Stomach (tissue), 4 donors: ENCODE results near the gene MAS1L.

Source experiments
- CTCF ChIP-seq, 7 experiments: fragments of 450-650 bp in 4 of 7; fragments of 200-600 bp in 3 of 7; sonication (generic) in 3 of 7; IDR thresholded peaks; one replicate each; pipeline ENCODE4 v1.5.1; 2016 to 2019; ENCODE audit warnings: antibody characterized with exemption in 7 of 7, control low read depth in 2 of 7, mild to moderate bottlenecking in 1 of 7
- EP300 ChIP-seq: sonication (generic); formaldehyde crosslinking; IDR thresholded peaks from one replicate; pipeline ENCODE4 v1.6.1; 2017; ENCODE audit warnings: antibody characterized with exemption

- TF ChIP-seq CTCF (IDR thresholded peaks at IDR 0.05): no peak
- TF ChIP-seq EP300: no peak
Measured at GRCh38 chr6:29509711-29510110, 22.0 kb upstream of the MAS1L start.
